Measurements from ENCODE around the gene CCL3.
"Not testable (repeated sequence)": the region's sequence is repeated elsewhere in the genome, so short reads cannot be mapped to it uniquely, and the experiment has no call there.

Gene CCL3

GRCh38 chr17:36086791-36087190 is 3.2 kb downstream of the CCL3 start:
- no peak for DNase-seq (ENCODE audit: low read depth)

- no peak for DNase-seq (ENCODE audit: low read depth)
These were observed 4.2 kb downstream of the CCL3 start for GRCh38 chr17:36085765-36086164.

GRCh38 chr17:36083691-36084090 is 6.3 kb downstream of the CCL3 start:
- DNase-seq (ENCODE audit: low read depth), result not testable (repeated sequence)

- DNase-seq (ENCODE audit: low read depth), result not testable (repeated sequence)
These were observed 7.3 kb downstream of the CCL3 start for GRCh38 chr17:36082482-36083120.

GRCh38 chr17:36081681-36082471 is 8.1 kb downstream of the CCL3 start:
- DNase-seq (ENCODE audit: low read depth), result not testable (repeated sequence)

GRCh38 chr17:36074365-36074764 is 15.6 kb downstream of the CCL3 start:
- DNase-seq (ENCODE audit: low read depth), result no peak

GRCh38 chr17:36072431-36073121 is 17.4 kb downstream of the CCL3 start:
- DNase-seq (ENCODE audit: low read depth), result no peak

GRCh38 chr17:36071751-36072150 is 18.2 kb downstream of the CCL3 start:
- no peak for DNase-seq (ENCODE audit: low read depth)

- DNase-seq (ENCODE audit: low read depth), result no peak
These were observed 19.5 kb downstream of the CCL3 start for GRCh38 chr17:36070427-36070826.

- DNase-seq (ENCODE audit: low read depth), result no peak
These were observed 20.8 kb downstream of the CCL3 start for GRCh38 chr17:36069136-36069535.

- DNase-seq (ENCODE audit: low read depth), result no peak
These were observed 21.4 kb downstream of the CCL3 start for GRCh38 chr17:36068524-36068923.

GRCh38 chr17:36066365-36066985 is 23.5 kb downstream of the CCL3 start:
- no peak for DNase-seq (ENCODE audit: low read depth)

GRCh38 chr17:36063786-36064541 is 26.0 kb downstream of the CCL3 start, which contains the start of gene CCL18:
CCL18 (plus strand) TSS chr17:36064272; CDS start chr17:36064343, 71 bp downstream.
- no peak for DNase-seq (ENCODE audit: low read depth)

- no peak for DNase-seq (ENCODE audit: low read depth)
These were observed 29.1 kb downstream of the CCL3 start for GRCh38 chr17:36060816-36061215.

GRCh38 chr17:36059406-36059805 is 30.5 kb downstream of the CCL3 start:
- no peak for DNase-seq (ENCODE audit: low read depth)

- no peak for DNase-seq (ENCODE audit: low read depth)
These were observed 32.0 kb downstream of the CCL3 start for GRCh38 chr17:36057911-36058310.

- no peak for DNase-seq (ENCODE audit: low read depth)
These were observed 33.9 kb downstream of the CCL3 start for GRCh38 chr17:36055921-36056520.

GRCh38 chr17:36055171-36055570 is 34.8 kb downstream of the CCL3 start:
- no peak for DNase-seq (ENCODE audit: low read depth)

GRCh38 chr17:36049643-36050042 is 40.3 kb downstream of the CCL3 start:
- no peak for DNase-seq (ENCODE audit: low read depth)

GRCh38 chr17:36048066-36048465 is 41.9 kb downstream of the CCL3 start:
- no peak for DNase-seq (ENCODE audit: low read depth)

All from GM04503 (cell line).